Lung (tissue), 16 donors: Measurements from ENCODE around the gene CHSY1. TPM values are rescaled to one million over a fixed set of nuclear protein-coding genes. Genes with fewer than 3 reads are reported as not detected.
A peak's percentile ranks its signal among the peaks of the same experiment; 100 is the strongest.

ENCODE experiments used
- ATAC-seq: fragments of 200-7000 bp; cut with Tn5 transposase; one replicate; pipeline ENCODE4 v1.9.1; 2020; ENCODE audit warnings: moderate number of reproducible peaks; ENCODE audit not compliant: insufficient read depth, low FRiP score
- DNase-seq, 3 donors: peaks; one replicate each; pipeline ENCODE4 v3.0.0-alpha.2; 2013 to 2017
- H3K27ac ChIP-seq, 2 donors: one replicate each; pipeline ENCODE4 v1.5.1; 2013; ENCODE audit warnings: mild to moderate bottlenecking in 2 of 2, moderate library complexity in 2 of 2, control low read depth in 1 of 2, inconsistent platforms in 1 of 2, low read depth in 1 of 2, low read length in 1 of 2
- H3K27me3 ChIP-seq, 3 donors: one replicate each; pipeline ENCODE4 v1.5.1; 2013; ENCODE audit warnings: low read length in 2 of 3; ENCODE audit not compliant: control insufficient read depth in 3 of 3, insufficient read depth in 3 of 3
- H3K36me3 ChIP-seq, 4 donors: one replicate each; pipeline ENCODE4 v1.5.1; 2013; ENCODE audit warnings: low read length in 4 of 4, mild to moderate bottlenecking in 1 of 4, moderate library complexity in 1 of 4; ENCODE audit not compliant: control insufficient read depth in 4 of 4, insufficient read depth in 4 of 4
- H3K4me1 ChIP-seq, 5 donors: one replicate each; pipeline ENCODE4 v1.5.1; 2013; ENCODE audit warnings: low read length in 5 of 5, mild to moderate bottlenecking in 2 of 5, moderate library complexity in 1 of 5; ENCODE audit not compliant: control insufficient read depth in 5 of 5, insufficient read depth in 5 of 5
- H3K4me3 ChIP-seq: one replicate; pipeline ENCODE4 v1.5.1; 2013; ENCODE audit warnings: mild to moderate bottlenecking, control low read depth, moderate library complexity
- H3K9ac ChIP-seq, 2 donors: one replicate each; pipeline ENCODE4 v1.5.1; 2013; ENCODE audit warnings: low read length in 2 of 2, control low read depth in 1 of 2; ENCODE audit not compliant: insufficient read depth in 1 of 2
- H3K9me3 ChIP-seq, 4 donors: one replicate each; pipeline ENCODE4 v1.5.1; 2013; ENCODE audit warnings: low read length in 3 of 4, mild to moderate bottlenecking in 1 of 4, moderate library complexity in 1 of 4; ENCODE audit not compliant: control insufficient read depth in 4 of 4, insufficient read depth in 3 of 4
- WGBS, 2 donors: extraction: QIAGEN DNeasy Blood & Tissue Kit; methylation state at CpG; one replicate each; pipeline ENCODE4 v1.1.7; 2013; 5-methylcytosine and 5-hydroxymethylcytosine counted together
- long read RNA-seq, 5 donors: transcript quantifications; one replicate each; lab custom pipeline, GENCODE V29; 2026
- polyA plus RNA-seq, 2 donors: library from polyadenylated mRNA; stranded (reverse); fragments of 200-250 nt; gene quantifications; one replicate each; pipeline ENCODE4 v1.2.1, GENCODE V29; 2013
- total RNA-seq, 2 donors: library from RNA; depleted of rRNA in 1 of 2; stranded (reverse); fragments of >200 nt in 1 of 2; gene quantifications; one replicate each; pipeline ENCODE4 v1.2.1, GENCODE V29; 2014 to 2021
- TF ChIP-seq, protein P1 (sequence below): IDR thresholded peaks from 2 replicates; pipeline ENCODE4 v1.5.1; 2012; ENCODE audit warnings: mild to moderate bottlenecking; ENCODE audit errors: control extremely low read depth, extremely low read depth
- donor health status: control.
- donor health status: control.
- donor health status: Bipolar disorder and iron deficiency.
- donor health status: healthy.
- donor health status: DM: yes; HTN: yes; CAD: no.

Gene CHSY1
- total RNA-seq (10 to 100 TPM; 33.0 to 52.2 TPM), polyA plus RNA-seq (10 to 100 TPM; 11.8 to 27.7 TPM)
- long read RNA-seq, donor 1, full-length matches to known transcripts, result 26 of 40 reads
- long read RNA-seq, donor 1, partial matches to known transcripts, result 14 of 40 reads
- long read RNA-seq, donor 1, other reads (novel, unspliced or antisense), result 0 of 40 reads
- long read RNA-seq, donor 2, full-length matches to known transcripts, result 4 of 4 reads
- long read RNA-seq, donor 2, partial matches to known transcripts, result 0 of 4 reads
- long read RNA-seq, donor 2, other reads (novel, unspliced or antisense), result 0 of 4 reads
- long read RNA-seq, donor 3, full-length matches to known transcripts, result 11 of 19 reads
- long read RNA-seq, donor 3, partial matches to known transcripts, result 8 of 19 reads
- long read RNA-seq, donor 3, other reads (novel, unspliced or antisense), result 0 of 19 reads
- long read RNA-seq, donor 4, full-length matches to known transcripts, result 1 of 10 reads
- long read RNA-seq, donor 4, partial matches to known transcripts, result 9 of 10 reads
- long read RNA-seq, donor 4, other reads (novel, unspliced or antisense), result 0 of 10 reads
- long read RNA-seq, donor 5, full-length matches to known transcripts, result 24 of 41 reads
- long read RNA-seq, donor 5, partial matches to known transcripts, result 17 of 41 reads
- long read RNA-seq, donor 5, other reads (novel, unspliced or antisense), result 0 of 41 reads

DNA sequence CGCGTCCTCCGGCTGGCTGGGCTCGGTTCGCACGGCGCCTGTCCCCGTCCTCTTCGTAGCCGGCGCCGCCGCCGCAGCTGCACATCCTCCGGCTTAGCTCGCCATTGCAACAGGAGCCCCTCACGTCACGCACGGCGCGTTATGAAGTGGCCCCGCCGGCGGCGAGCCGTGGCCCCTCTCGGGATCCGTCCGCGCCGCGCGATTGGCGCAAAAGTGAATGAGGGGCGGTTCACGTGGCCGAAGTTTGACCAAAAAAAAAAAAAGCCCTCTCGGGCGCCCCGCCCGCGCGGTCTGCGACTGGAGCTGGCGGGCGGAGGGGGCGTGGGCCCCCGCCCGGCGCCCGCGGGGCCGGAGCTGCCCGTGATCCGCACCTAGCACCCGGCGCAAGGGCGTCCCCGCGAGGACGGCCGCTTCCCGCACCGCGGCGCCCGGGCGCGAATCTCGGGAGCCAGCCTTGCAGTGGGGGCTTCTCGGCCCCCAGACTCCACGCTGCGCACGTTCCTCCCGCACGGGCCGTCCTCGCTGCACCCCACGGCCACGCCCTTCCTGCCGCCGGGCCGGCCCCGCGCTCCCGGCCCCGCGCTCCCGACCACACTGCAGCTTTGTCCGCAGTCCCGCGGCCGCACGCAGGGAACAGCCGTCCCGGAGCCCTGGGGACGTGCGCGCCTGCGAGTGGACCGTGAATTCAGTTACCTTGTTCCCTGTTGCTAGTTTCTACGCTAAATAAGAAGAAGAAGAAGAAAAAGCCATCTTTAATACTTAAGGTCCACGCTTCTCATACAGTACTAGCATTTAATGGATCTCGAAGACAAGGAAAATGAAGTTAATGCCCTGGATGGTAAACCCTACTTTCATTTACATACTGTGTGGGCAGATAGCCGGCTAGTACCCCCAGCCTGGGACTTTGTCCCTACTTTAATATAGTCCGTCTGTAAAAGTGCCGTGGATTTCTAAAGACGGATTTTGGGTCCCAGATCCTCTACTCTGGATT is at the start of gene CHSY1:
Gene CHSY1, minus strand, starts transcription at position 219 of the 991 bp plus-strand sequence. CDS start 592 bp downstream, outside the sequence.
- H3K27me3 ChIP-seq, result no peaks in the 10 kb centered on the region
- peaks cover 0 to 5% (median 3%) of the 10 kb centered on the region in 4 donors for H3K36me3 ChIP-seq
- H3K9ac ChIP-seq, result peak within 1 kb of the TSS; percentile 46 to 90
- H3K4me3 ChIP-seq, result peak within 1 kb of the TSS; percentile 96
- 1% methylated on average over 100 to 108 of the region's 108 CpGs for WGBS, 2 donors
- peaks cover 0 to 2% (median 0%) of the 10 kb centered on the region in 4 donors for H3K9me3 ChIP-seq
- H3K27ac ChIP-seq, result peak within 1 kb of the TSS; percentile 94 to 98
- ATAC-seq, result peak; percentile 89
- peak; percentile 95 to 97 (median 95) for DNase-seq
- TF ChIP-seq, protein P1, sequence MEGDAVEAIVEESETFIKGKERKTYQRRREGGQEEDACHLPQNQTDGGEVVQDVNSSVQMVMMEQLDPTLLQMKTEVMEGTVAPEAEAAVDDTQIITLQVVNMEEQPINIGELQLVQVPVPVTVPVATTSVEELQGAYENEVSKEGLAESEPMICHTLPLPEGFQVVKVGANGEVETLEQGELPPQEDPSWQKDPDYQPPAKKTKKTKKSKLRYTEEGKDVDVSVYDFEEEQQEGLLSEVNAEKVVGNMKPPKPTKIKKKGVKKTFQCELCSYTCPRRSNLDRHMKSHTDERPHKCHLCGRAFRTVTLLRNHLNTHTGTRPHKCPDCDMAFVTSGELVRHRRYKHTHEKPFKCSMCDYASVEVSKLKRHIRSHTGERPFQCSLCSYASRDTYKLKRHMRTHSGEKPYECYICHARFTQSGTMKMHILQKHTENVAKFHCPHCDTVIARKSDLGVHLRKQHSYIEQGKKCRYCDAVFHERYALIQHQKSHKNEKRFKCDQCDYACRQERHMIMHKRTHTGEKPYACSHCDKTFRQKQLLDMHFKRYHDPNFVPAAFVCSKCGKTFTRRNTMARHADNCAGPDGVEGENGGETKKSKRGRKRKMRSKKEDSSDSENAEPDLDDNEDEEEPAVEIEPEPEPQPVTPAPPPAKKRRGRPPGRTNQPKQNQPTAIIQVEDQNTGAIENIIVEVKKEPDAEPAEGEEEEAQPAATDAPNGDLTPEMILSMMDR, result peak; percentile 10
- H3K4me1 ChIP-seq, result peaks cover 7 to 54% (median 20%) of the 10 kb centered on the region in 5 donors

DNA sequence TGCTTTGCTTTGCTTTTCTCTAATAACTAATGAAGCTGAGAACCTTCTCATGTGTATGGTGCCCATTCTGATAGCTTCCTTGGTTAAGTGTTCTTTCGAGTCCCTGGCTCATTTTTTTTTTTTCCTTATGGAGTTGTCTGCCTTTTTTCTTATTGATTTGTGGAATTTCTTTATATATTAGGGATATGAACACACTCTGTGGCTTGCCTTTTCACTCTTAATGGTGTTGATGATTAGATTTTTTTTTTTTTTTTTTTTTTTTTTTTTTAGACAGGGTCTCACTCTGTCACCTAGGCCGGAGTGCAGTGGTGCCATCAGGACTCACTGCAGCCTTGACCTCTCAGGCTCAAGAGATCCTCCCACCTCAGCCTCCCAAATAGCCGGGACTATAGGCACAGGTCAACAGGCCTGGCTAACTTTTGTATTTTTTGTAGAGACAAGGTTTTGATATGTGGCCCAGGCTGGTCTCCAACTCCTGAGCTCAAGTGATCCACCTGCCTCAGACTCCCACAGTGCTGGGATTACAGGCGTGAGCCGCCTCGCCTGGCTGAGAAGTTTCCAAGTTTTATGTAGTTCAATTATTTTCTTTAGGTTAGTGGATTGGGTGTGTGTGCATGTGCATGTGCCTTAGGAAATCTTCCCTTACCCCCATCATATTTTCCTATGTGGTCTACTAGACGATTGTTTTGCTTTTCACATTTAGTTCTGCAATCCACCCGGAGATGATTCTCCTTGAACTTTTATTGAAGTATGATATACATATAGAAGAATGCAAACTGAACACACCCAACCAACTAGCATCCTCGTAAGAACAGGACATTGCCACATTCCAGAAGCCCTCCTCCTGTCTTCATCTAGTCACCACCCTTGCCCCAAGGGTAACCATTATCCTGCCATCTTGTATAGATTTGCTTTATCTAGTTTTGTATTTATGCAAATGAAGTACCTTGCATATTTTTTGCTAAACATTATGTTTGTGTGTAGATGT is 44.9 kb upstream of the CHSY1 start:
- H3K36me3 ChIP-seq, result peaks cover 0 to 8% (median 2%) of the 10 kb centered on the region in 4 donors

More for the DNA sequence above, 44.9 kb upstream of the CHSY1 start:
- 87 to 88% methylated on average over 9 of the region's 9 CpGs for WGBS, 2 donors
- no peak overlapping the region for H3K27ac ChIP-seq
- no peaks in the 10 kb centered on the region for H3K27me3 ChIP-seq
- peaks cover 1 to 25% (median 8%) of the 10 kb centered on the region in 5 donors for H3K4me1 ChIP-seq
- DNase-seq (no peak), ATAC-seq (no peak)
- no peaks in the 10 kb centered on the region for H3K9me3 ChIP-seq
- H3K9ac ChIP-seq, result no peak overlapping the region
- TF ChIP-seq, protein P1, result no peak
- H3K4me3 ChIP-seq, result no peak overlapping the region
